GM18499 (cell line): ENCODE measurements around the gene POT1.
"Not testable (repeated sequence)": the region's sequence is repeated elsewhere in the genome, so short reads cannot be mapped to it uniquely, and the experiment has no call there.

Experiments
- ATAC-seq: cut with Tn5 transposase; IDR thresholded peaks from one replicate; pipeline ENCODE4 v1.9.1; 2021; ENCODE audit warnings: moderate number of reproducible peaks; ENCODE audit not compliant: insufficient read depth, unreplicated experiment

The POT1 gene, protein sequence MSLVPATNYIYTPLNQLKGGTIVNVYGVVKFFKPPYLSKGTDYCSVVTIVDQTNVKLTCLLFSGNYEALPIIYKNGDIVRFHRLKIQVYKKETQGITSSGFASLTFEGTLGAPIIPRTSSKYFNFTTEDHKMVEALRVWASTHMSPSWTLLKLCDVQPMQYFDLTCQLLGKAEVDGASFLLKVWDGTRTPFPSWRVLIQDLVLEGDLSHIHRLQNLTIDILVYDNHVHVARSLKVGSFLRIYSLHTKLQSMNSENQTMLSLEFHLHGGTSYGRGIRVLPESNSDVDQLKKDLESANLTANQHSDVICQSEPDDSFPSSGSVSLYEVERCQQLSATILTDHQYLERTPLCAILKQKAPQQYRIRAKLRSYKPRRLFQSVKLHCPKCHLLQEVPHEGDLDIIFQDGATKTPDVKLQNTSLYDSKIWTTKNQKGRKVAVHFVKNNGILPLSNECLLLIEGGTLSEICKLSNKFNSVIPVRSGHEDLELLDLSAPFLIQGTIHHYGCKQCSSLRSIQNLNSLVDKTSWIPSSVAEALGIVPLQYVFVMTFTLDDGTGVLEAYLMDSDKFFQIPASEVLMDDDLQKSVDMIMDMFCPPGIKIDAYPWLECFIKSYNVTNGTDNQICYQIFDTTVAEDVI

DNA sequence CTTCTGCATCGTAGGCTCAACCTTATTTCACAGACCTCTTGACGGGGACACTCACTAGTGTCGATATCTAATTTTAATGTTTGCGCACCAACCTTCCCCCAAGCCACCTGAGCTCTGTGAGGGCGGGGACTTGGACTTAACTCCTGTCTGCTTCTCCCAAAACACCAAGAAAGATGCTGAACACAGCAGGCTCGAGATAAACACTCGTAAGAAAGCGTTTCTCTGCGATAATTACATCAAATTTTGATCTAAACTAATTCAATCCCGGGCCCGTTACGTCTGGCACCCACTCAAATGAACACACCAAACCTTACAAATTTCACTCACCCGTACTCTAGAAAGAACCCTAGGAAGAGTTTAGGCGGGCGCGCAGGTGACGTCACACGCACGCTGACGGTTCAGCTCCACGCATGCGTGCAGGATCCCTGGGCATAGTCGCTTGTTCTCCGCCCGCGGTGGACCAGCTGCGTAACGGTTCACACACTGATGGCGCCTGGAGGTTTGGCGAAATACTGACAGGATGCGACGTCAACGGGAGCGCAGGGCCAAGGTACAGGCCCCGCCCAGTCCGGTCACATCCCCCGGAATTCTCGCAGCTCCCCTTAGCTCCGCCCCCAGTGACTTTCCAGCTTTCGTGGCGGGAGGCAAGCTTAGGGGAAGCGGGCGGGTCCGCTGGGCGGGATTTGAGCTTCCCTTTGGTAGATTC, at the start of gene POT1:
Gene POT1, minus strand, starts transcription at position 359 of the 706 bp plus-strand sequence. CDS start 32,652 bp downstream, outside the sequence.
- ATAC-seq: peak; percentile 99

DNA sequence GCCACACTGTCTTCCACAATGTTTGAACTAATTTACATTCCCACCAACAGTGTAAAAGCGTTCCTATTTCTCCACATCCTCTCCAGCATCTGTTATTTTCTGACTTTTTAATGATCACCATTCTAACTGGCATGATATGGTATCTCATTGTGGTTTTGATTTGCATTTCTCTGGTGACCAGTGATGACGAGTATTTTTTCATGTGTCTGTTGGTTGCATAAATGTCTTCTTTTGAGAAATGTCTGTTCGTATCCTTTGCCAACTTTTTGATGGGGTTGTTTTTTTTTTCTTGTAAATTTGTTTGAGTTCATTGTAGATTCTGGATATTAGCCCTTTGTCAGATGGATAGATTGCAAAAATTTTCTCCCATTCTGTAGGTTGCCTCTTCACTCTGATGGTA, 45.5 kb upstream of the POT1 start:
- ATAC-seq: not testable (repeated sequence)

DNA sequence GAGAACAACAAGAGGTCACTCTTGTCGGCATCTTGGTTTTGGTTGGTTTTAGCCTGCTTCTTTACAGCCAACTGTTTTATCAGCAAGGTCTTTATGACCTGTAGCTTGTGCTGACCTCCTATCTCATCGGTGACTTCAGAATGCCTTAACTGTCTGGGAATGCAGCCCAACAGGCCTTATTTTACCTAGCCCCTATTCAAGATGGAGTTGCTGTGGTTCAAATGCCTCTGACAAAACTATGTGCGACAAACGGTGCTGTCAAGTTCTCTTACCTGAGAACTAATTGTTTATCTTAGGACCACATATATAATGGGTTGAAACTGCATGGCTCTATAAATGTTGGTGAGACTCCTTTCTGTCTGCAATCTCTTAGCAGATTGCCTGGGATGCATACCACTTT, 35.9 kb upstream of the POT1 start:
- no peak for ATAC-seq

DNA sequence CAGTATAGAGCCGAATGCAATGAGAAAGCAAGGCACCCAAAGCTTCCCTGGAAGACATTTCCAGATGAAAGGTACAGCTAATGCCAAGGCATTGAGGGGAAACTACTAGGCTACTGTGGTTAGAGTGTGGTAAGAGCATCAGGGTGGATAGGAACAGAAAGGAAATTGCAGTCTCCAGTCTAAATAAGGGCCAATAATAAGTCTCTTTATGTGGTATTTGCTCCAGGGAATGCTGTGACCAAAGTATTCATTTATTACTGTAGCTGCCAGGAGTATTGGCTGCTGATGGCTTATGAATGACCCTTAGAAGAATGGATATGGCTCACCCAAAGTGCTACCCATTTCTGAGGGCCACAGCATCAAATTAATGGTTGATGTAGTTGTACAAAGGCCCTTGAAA, 30.1 kb upstream of the POT1 start:
- no peak for ATAC-seq

DNA sequence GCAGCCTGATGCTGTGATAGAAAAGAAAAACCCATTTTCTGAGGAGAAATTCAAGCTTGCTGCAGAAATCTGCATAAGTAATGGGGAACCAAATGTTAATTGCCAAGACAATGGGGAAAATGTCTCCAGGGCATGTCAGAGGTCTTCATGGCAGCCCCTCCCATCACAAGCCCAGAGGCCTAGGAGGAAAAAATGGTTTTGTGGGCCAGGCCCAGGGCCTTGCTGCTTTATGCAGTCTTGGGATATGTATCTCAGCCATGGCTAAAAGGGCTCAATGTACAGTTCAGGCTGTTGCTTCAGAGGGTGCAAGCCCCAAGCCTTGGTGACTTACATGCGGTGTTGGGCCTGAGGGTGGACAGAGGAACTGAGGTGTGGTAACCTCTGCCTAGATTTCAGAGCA, 28.3 kb upstream of the POT1 start:
- not testable (repeated sequence) for ATAC-seq

DNA sequence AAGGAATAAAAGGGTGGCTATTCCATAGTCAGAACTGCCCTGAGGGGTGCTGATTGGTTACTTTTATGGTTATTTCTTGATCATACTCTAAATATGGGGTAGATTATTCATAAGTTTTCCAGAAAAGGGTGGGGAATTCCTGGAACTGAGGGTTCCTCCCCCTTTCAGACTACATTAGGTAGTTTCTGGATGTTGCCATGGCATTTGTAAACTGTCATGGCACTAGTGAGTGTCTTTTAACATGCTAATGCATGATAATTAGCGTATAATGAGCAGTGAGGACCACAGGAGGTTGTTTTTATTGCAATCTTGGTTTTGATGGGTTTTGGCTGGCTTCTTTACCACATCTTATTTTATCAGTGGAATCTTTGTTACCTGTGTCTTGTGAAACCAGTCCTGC, 26.5 kb upstream of the POT1 start:
- ATAC-seq: no peak

DNA sequence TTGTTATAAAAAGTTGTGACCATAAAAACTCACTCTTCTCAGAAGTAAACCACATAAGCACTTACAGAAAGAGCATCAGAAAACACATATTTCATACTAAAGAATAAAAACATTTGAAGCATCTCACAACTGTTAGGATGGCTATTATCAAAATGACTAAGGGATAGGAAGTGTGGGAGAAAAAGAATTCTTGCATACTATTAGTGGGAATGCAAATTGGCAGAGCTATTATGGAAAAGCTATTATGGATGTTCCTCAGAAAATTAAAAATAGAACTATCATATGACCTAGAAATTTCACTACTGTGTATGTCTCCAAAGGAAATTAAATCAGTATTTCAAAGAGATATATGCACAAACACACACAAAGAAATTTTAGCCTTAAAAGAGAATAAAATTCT, 25.2 kb upstream of the POT1 start:
- no peak for ATAC-seq

DNA sequence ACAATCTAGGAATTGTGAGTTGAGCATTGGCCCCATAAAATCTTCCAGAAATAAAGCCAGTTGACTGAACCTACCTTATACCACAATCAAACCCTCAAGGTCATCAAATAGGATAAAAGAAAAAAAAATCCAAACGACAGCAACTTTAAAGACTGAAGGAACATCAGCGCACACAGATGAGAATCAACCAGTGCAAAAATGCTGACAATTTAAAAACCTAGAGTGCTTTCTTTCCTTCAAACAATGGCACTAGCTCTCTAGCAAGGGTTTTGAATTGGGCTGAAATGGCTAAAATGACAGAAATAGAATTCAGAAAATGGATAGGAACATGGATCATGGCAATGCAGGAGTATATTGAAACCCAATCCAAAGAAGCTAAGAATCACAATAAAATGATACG, 16.1 kb upstream of the POT1 start:
- no peak for ATAC-seq

DNA sequence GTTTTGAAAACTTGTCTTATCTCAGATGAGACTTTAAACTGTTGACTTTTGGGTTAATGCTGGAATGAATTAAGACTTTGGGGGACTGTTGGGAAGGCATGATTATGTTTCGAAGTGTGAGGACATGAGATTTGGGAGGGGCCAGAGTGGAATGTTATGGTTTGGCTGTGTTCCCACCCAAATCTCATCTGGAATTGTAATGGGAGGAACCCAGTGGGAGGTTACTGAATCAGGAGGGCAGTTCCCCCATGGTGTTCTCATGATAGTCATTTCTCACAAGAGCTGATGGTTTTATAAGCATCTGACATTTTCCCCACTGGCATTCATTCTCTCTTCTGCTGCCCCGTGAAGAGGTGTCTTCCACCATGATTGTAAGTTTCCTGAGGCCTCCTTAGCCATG, 13.8 kb upstream of the POT1 start:
- ATAC-seq: no peak

DNA sequence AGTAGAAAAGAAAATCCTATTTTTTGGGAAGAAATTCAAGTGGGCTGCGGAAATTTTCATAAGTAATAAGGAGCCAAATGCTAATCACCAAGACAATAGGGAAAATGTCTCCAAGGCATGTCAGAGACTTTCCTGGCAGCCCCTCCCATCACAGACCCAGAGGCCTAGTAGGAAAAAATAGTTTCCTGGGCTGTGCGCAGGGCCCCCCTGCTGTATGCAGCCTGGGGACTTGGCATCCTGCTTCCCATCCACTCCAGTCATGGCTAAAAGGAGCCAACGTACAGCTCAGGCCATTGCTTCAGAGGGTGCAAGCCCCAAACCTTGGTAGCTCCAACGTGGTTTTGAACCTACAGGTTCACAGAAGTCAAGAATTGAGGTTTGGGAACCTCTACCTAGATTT, 12.8 kb upstream of the POT1 start:
- no peak for ATAC-seq

DNA sequence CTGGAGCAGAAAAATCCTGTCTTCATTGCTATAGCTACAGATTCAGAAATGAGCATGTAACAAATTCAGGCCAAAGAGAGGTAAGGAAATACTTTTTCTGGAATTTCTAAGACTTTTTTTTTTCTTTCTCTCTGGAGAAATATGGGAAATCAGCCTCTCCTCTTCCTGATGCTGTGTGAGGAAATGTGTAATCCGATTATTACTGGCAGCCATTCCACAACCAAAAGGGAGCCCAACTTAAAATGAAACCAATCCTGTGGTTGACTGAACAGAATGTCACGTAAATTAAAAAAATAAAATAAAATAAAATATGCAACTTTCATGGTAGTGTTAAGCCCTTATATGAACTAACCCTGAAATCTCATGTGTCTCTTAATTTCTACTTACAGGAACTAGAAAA, 10.7 kb upstream of the POT1 start:
- no peak for ATAC-seq

DNA sequence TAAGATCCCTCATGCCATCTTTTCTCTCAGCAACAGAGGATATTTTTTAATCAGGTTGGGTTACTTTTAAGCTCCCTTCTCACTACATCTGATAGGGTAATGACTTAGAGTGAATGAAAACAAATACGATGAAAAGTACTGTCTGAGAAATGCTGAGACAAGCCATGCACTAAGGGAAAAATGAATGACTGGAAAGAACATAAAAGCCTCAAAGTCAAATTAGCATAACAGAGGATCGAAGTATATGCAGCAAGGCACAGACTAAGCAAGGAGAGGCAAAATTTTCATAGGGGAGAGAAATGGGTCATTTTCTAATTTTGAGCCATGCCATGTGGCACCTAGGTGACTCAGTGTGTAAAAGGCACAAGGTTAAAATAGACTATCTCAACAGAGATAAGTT, 8.5 kb upstream of the POT1 start:
- no peak for ATAC-seq

DNA sequence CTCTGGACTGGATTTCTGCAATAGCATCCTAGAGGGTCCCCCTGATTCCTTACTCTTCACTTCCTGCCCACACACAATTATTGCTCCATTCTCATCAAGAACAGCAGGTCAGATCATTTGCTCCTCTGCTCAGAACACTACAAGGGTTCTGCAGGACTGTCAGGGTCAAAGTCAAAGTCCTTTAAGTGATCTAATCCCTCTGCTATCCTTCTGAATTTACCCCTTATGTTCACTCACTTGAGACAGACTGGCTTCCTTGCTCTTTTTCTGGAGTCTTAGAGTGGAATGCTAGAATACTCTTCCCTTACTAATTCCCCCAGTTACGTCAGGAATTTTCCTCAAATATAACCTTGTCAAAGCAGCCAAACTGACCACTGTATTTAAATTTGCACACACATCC, 7.5 kb upstream of the POT1 start:
- no peak for ATAC-seq

DNA sequence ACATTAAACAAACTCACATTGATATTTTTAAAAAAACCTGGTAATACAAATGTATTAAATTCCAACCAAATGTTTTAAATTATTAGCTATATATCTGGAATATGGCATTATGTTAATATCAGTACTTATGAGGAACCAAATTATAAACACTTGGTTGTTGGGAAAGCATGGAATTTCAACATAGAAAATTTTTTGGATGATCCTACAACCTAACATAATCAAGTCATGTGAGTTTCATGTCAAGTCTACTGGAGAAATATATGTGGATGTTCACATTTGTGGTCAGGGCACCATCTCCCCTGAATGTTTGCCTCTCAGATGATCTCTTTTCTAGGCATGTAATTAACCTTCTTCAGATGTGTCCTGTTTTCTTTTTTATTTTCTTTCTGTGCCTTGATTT, 5.2 kb upstream of the POT1 start:
- ATAC-seq: no peak

DNA sequence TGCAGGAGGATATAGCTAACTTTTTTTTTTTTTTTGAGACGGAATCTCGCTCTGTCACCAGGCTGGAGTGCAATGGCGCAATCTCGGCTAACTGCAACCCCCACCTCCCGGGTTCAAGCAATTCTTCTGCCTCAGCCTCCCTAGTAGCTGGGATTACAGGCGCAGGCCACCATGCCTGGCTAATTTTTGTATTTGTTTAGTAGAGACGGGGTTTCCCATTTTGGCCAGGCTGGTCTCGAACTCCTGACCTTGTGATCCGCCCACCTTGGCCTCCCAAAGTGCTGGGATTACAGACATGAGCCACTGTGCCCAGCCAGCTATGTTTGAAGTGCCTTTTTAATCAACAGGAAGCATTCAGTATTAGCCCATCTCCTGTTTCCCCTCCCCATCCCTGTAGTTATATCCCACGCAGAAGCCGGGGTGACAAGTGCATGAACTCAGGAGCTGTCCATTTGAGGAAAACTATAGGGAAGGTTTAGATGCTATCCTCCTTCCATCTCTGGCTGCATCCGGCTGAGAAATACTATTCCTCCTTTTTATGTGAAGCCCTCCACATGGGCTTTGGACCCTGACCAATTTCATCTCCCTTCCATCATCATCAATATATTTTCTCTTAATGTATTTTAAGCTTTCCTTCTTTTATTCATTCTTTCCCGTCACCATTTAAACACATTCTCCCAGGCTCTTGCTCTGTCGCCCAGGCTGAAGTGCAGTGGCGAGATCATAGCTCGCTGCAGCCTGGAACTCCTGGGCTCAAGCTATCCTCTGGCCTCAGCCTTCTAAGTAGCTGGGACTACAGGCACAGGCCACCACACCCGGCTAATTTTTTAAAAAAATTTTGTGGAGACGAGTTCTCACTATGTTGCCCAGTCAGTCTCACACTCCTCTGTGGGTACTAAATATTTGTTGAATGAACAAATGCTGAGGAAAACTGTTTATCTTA, 1.3 kb upstream of the POT1 start:
- no peak for ATAC-seq

DNA sequence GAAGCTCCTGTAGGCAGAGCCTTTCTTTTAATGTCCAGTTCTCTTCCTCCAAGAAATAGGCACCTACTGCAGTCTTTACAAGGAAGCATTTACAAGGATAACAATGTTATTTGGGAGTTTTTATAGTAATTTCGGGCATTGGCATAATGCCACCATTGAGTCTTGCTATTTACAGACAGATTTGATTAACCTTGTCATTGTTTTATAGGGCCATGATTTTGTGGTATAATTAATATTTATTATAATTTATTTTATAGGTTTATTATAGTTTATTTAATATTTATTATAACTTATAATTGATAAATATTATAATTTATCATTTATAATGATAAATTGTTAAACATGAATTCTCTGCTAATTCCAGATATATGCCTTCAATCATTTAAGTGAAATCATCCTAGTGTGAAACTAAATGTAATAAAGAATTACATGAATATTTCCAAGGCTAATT, 573 bp upstream of the POT1 start:
- peak; percentile 3 for ATAC-seq

DNA sequence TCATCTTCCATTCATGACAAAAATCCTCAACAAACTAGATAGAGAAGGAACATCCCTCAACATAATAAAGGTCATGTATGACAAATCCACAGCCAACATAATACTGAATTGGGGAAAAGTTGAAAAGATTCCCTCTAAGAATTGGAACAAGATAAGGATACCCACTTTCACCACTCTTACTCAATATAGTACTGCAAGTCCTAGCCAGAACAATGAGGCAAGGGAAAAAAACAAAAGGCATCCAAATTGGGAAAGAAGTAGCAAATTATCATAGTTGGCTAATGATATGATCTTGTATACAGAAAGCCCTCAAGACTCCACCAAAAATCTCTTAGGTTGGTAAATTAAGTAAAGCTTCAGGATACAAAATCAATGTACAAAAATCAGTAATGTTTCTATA, 4.7 kb downstream of the POT1 start:
- no peak for ATAC-seq

DNA sequence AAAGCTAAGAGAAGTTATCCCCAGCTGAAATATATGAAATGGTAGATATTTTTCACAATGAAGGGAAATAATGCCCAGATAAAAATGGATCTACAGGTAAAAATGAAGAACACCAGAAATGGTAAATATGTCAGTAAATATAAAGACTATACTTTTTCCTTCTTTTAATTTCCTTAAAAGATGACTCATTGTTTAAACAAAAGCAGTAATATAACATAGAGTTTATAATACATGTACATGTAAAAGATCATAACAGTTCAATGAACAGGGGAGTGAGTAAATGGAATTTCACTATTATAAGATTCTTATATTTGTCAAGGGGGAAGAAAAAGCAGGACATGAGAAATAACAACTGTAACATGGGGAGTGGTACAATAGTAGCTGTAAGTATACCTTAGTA, 7.4 kb downstream of the POT1 start:
- no peak for ATAC-seq

DNA sequence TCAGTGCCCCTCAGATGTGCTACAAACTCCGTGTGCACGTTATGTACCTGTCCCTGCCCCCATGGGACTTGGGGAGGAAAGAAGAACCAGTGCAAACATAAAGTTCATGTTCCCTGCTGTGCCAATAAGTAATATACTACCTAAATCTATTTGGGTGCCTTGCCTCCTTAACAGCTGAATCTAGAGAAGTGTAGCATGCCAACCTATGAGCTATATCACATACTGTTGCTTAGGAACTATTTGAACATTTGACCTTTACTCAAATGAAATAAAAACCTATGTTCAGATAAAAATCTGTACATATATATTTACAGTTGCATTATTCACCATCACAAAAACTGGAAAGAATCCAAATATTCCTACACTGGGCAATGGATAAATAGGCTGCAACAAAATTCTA, 9.8 kb downstream of the POT1 start:
- ATAC-seq: no peak

DNA sequence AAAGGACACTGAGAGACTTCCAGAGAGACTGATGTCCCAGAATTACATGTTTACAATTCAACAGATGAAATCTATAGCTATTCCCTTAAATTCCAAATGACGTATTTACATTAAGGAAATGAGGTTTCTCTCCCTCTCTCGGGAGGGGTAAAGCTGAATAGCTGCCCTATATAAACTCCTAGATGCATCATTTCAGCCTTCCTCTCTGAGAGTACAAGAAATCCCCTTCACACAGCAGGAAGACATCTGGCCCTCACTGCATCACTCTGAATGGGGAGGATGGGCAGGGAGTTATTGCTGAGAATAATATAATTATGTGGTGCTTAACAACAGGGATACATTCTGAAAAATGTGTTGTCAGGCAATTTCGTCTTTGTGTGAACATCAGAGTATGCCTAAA, 11.0 kb downstream of the POT1 start:
- ATAC-seq: peak; percentile 42
